Endodermal cell (in vitro differentiated cells): ENCODE results near the gene ABR. TPM values are rescaled to one million over a fixed set of nuclear protein-coding genes. Genes with fewer than 3 reads are reported as not detected.

Source experiments
- DNase-seq: peaks from one replicate; pipeline ENCODE4 v3.0.0-alpha.2; 2017
- H3K27ac ChIP-seq: 2 replicates; pipeline ENCODE4 v1.5.1; 2013; ENCODE audit warnings: mild to moderate bottlenecking, low read depth, low read length, moderate library complexity
- H3K27me3 ChIP-seq: 2 replicates; pipeline ENCODE4 v1.6.1; 2013; ENCODE audit warnings: mild to moderate bottlenecking, low read length, moderate library complexity; ENCODE audit not compliant: insufficient read depth, control insufficient read depth, poor library complexity, severe bottlenecking
- H3K36me3 ChIP-seq: 2 replicates; pipeline ENCODE4 v1.7.0; 2013; ENCODE audit warnings: mild to moderate bottlenecking, low read length, moderate library complexity; ENCODE audit not compliant: control insufficient read depth, insufficient read depth
- H3K4me1 ChIP-seq: one replicate; pipeline ENCODE4 v1.7.0; 2013; ENCODE audit warnings: low read length; ENCODE audit not compliant: control insufficient read depth, insufficient read depth
- H3K4me3 ChIP-seq: 2 replicates; pipeline ENCODE4 v1.5.1; 2013; ENCODE audit warnings: mild to moderate bottlenecking, low read length, moderate library complexity
- H3K9ac ChIP-seq: 2 replicates; pipeline ENCODE4 v1.6.1; 2013; ENCODE audit warnings: mild to moderate bottlenecking, low read length, moderate library complexity; ENCODE audit not compliant: poor library complexity, severe bottlenecking; ENCODE audit errors: extremely low read depth
- H3K9me3 ChIP-seq: 2 replicates; pipeline ENCODE4 v1.6.1; 2013; ENCODE audit warnings: mild to moderate bottlenecking, low read length, moderate library complexity; ENCODE audit not compliant: control insufficient read depth
- H3K27ac Mint-ChIP-seq: 2 replicates; pipeline ENCODE4 v1.8.0; 2020; ENCODE audit warnings: mixed read lengths
- H3K27me3 Mint-ChIP-seq: 2 replicates; pipeline ENCODE4 v1.8.0; 2021; ENCODE audit warnings: mild to moderate bottlenecking, mixed read lengths; ENCODE audit not compliant: insufficient read depth
- H3K36me3 Mint-ChIP-seq: 2 replicates; pipeline ENCODE4 v1.8.0; 2020; ENCODE audit warnings: low read depth, mixed read lengths
- H3K4me1 Mint-ChIP-seq: 2 replicates; pipeline ENCODE4 v1.8.0; 2020; ENCODE audit warnings: mixed read lengths
- H3K4me3 Mint-ChIP-seq: 2 replicates; pipeline ENCODE4 v1.8.0; 2020; ENCODE audit warnings: mild to moderate bottlenecking, moderate library complexity, mixed read lengths
- H3K9me3 Mint-ChIP-seq: 2 replicates; pipeline ENCODE4 v1.8.0; 2020; ENCODE audit warnings: mild to moderate bottlenecking, mixed read lengths
- CTCF ChIP-seq: fragments of 200-600 bp; sonication (generic); conservative IDR thresholded peaks from 2 replicates; pipeline ENCODE4 v1.5.0; 2021; ENCODE audit warnings: antibody characterized with exemption, mild to moderate bottlenecking
- WGBS, 2 experiments: methylation state at CpG; one replicate each; pipeline versions ENCODE4 v1.1.5 to v1.1.7; 2013; ENCODE audit warnings: missing lambda C conversion rate in 2 of 2, mixed read lengths in 1 of 2; ENCODE audit not compliant: insufficient coverage in 1 of 2, insufficient read length in 1 of 2; 5-methylcytosine and 5-hydroxymethylcytosine counted together
- total RNA-seq, 2 donors: library from RNA; stranded (reverse); fragmentation: NEBNext Ultra II Directional in 1 of 2; extraction: Animal tissue kit (Norgen Biotek cat#: 25700) in 1 of 2; gene quantifications; 2 replicates in 1 of 2; 3 replicates in 1 of 2; pipeline ENCODE4 v1.2.1, GENCODE V29; 2021

ABR gene
- total RNA-seq, 2 donors from 2014 or later = 51.1 to 58.7 TPM

DNA sequence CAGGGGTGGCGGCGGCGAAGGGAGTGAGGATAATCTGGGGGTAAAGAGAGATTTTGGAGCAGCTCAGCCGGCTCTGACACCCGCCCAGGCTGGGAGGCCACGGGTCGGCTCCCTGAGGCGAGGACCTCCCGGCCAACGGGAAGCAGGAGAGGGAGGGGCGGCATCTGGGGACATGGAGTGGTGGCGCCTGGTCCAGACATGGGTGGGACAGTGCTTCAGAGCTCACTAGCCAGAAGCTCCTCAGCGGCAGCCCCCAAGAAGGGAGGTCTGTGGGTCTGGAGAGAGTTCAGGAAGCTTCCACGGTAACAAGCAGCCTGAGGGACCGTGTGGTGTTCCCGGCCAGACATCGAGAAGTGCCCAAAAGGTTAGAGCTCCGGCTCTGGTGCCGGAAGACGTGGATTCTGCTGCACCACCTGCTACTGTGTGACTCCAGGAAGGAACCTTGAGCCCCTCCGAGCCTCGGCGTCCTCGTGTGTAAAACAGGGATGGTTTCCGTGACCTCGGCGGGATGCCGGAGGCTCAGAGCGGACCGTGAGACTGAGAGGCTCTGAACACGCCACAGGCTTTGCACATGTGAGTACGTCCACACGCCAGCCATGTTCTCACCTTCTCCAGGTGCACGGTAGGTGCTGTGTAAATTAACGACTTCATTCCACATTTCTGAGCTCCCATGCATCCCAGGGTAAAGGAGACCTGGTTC is 126.0 kb downstream of the ABR start:
- Histone ChIP-seq H3K4me3 (no peak overlapping the region), H3K27ac (no peak overlapping the region), H3K36me3 (peaks cover 15% of the 10 kb centered on the region), H3K27me3 (no peaks in the 10 kb centered on the region), H3K9me3 (no peaks in the 10 kb centered on the region), H3K9ac (no peak overlapping the region), H3K4me1 (no peaks in the 10 kb centered on the region)
- Mint-ChIP-seq H3K4me3 (no peak overlapping the region), H3K36me3 (peaks cover 28% of the 10 kb centered on the region), H3K27me3 (no peaks in the 10 kb centered on the region), H3K9me3 (peaks cover 2% of the 10 kb centered on the region), H3K4me1 (no peaks in the 10 kb centered on the region), H3K27ac (no peak overlapping the region)
- no peak for TF ChIP-seq CTCF
- WGBS, 2 experiments = 95% methylated on average over 28 to 35 of the region's 35 CpGs
- peak; percentile 49 for DNase-seq

DNA sequence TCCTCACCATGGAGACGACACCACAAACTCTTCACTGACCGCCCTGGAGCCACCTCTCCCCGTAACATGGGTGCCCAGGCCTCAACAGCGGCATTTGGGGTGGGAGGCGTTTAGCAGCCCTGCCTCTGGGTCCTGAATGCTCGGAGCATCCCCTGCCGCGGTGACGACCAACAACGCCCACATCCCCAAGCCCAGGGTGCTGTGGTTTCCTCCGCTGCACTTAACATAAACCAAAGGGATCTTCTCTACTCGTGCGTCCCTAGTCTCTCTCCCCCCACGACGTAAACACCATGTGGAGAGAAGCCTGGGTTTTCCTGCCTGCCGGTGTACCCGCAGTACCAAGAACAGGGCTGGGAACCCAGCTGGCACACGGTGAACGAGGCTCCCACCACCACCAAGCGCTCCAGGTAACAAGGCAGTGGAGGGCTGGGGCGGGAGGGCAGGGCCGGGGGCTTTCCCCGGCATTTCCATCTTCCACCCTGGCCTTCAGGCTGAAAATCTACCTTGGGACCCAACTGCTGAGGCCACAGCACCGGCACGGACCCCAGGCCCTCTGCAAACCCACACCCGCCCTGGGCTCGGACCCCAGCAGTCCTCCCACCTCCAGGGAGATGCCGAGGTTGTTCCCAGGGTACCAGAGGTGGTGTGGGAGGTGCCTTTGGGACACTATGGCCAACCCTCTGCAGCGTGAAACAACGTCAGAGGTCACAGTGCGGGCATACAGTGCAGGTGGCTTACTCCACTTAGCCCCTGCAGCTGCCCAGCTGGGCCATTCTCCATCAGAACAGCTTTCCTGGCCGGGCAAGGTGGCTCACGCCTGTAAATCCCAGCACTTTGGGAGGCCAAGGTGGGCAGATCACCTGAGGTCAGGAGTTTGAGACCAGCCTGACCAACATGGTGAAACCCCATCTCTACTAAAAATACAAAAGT is 128.5 kb downstream of the ABR start:
- H3K4me1 ChIP-seq = no peaks in the 10 kb centered on the region
- no peaks in the 10 kb centered on the region for H3K9me3 ChIP-seq
- Mint-ChIP-seq H3K9me3 (no peaks in the 10 kb centered on the region), H3K27ac (no peak overlapping the region), H3K4me3 (no peak overlapping the region), H3K36me3 (peaks cover 18% of the 10 kb centered on the region), H3K4me1 (no peaks in the 10 kb centered on the region), H3K27me3 (no peaks in the 10 kb centered on the region)
- no peak overlapping the region for H3K4me3 ChIP-seq
- no peak for DNase-seq
- WGBS, 2 experiments = 94 to 96% methylated on average over 25 to 33 of the region's 33 CpGs
- H3K27ac ChIP-seq = no peak overlapping the region
- no peak for TF ChIP-seq CTCF
- H3K9ac ChIP-seq = no peak overlapping the region
- H3K36me3 ChIP-seq = peaks cover 8% of the 10 kb centered on the region
- H3K27me3 ChIP-seq = no peaks in the 10 kb centered on the region

- Mint-ChIP-seq H3K9me3 (no peaks in the 10 kb centered on the region), H3K4me1 (no peaks in the 10 kb centered on the region), H3K27me3 (no peaks in the 10 kb centered on the region), H3K36me3 (peaks cover 18% of the 10 kb centered on the region), H3K27ac (no peak overlapping the region), H3K4me3 (no peak overlapping the region)
- no peak for DNase-seq
- Histone ChIP-seq H3K27ac (no peak overlapping the region), H3K4me3 (no peak overlapping the region), H3K27me3 (no peaks in the 10 kb centered on the region), H3K9me3 (no peaks in the 10 kb centered on the region), H3K4me1 (no peaks in the 10 kb centered on the region), H3K9ac (no peak overlapping the region), H3K36me3 (peaks cover 4% of the 10 kb centered on the region)
- WGBS, 2 experiments = 92 to 96% methylated on average over 20 to 22 of the region's 22 CpGs
- TF ChIP-seq CTCF = no peak
Measured at GRCh38 chr17:1050246-1050995, 129.4 kb downstream of the ABR start.
